Fibroblast of lung (primary cell): ENCODE data around the gene TREM1.

ENCODE experiments used
- CTCF ChIP-seq, 2 donors: IDR thresholded peaks in 1 of 2; conservative IDR thresholded peaks in 1 of 2; 1 replicate in 1 of 2; 2 replicates in 1 of 2; pipeline ENCODE4 v1.5.1; 2011 to 2012; ENCODE audit warnings: low read length in 2 of 2, control low read depth in 1 of 2, inconsistent platforms in 1 of 2, low read depth in 1 of 2, mild to moderate bottlenecking in 1 of 2
- EZH2 ChIP-seq: IDR thresholded peaks from 2 replicates; pipeline ENCODE4 v1.5.1; 2012; ENCODE audit warnings: low read length, control low read depth, mild to moderate bottlenecking; ENCODE audit errors: missing control alignments

- TF ChIP-seq CTCF (conservative IDR thresholded peaks at IDR 0.05 in 1 of 2, IDR thresholded peaks at IDR 0.05 in 1 of 2; ENCODE audit: low read depth in 1 of 2, low read length in 2 of 2): no peak
- no peak for TF ChIP-seq EZH2
Measured at GRCh38 chr6:41256383-41256782, 30.1 kb downstream of the TREM1 start.
